WTC11 (cell line): ENCODE results near the gene ADCY10.
"Not testable (repeated sequence)": the region's sequence is repeated elsewhere in the genome, so short reads cannot be mapped to it uniquely, and the experiment has no call there.

Experiments
- CTCF ChIP-seq: fragments of 200-600 bp; IDR thresholded peaks from 2 replicates; pipeline ENCODE4 v1.8.0; 2022; ENCODE audit warnings: antibody characterized with exemption
- MAX ChIP-seq: sonication (generic); formaldehyde crosslinking; IDR thresholded peaks from 2 replicates; pipeline ENCODE4 v1.8.0; 2022; ENCODE audit warnings: mild to moderate bottlenecking, missing genetic modification reagents
- NFYB ChIP-seq: sonication (generic); formaldehyde crosslinking; conservative IDR thresholded peaks from 2 replicates; pipeline ENCODE4 v1.8.0; 2022; ENCODE audit warnings: low read depth, missing genetic modification reagents
- RELA ChIP-seq: sonication (generic); formaldehyde crosslinking; IDR thresholded peaks from 2 replicates; pipeline ENCODE4 v1.8.1; 2022; ENCODE audit warnings: missing genetic modification reagents, mild to moderate bottlenecking, borderline replicate concordance
- SP1 ChIP-seq: sonication (generic); formaldehyde crosslinking; conservative IDR thresholded peaks from 2 replicates; pipeline ENCODE4 v1.8.1; 2022; ENCODE audit warnings: missing genetic modification reagents
- STAT6 ChIP-seq: sonication (generic); formaldehyde crosslinking; conservative IDR thresholded peaks from 2 replicates; pipeline ENCODE4 v1.8.1; 2023; ENCODE audit warnings: mild to moderate bottlenecking, low read depth, missing genetic modification reagents, moderate library complexity
- TEAD4 ChIP-seq: sonication (generic); formaldehyde crosslinking; IDR thresholded peaks from 2 replicates; pipeline ENCODE4 v1.8.0; 2022; ENCODE audit warnings: mild to moderate bottlenecking, missing genetic modification reagents
- USF2 ChIP-seq: sonication (generic); formaldehyde crosslinking; IDR thresholded peaks from 2 replicates; pipeline ENCODE4 v1.8.1; 2023; ENCODE audit warnings: mild to moderate bottlenecking, missing genetic modification reagents, moderate library complexity
- ZNF281 ChIP-seq: sonication (generic); formaldehyde crosslinking; IDR thresholded peaks from 2 replicates; pipeline ENCODE4 v1.8.0; 2023; ENCODE audit warnings: mild to moderate bottlenecking, missing genetic modification reagents

- not testable (repeated sequence) for TF ChIP-seq RELA (CRISPR knock-in tag); SP1; CTCF; MAX (CRISPR knock-in tag); TEAD4 (CRISPR knock-in tag); ZNF281; USF2 (CRISPR knock-in tag); STAT6 (CRISPR knock-in tag); NFYB (CRISPR knock-in tag)
These were observed 48.1 kb downstream of the ADCY10 start for GRCh38 chr1:167865804-167866308.
